ENCODE measurements around the gene HERC2. TPM values are rescaled to one million over a fixed set of nuclear protein-coding genes. Genes with fewer than 3 reads are reported as not detected.

The HERC2 gene
- total and polyA plus RNA-seq, 2 of the 8 experiments (the other 6 are each of a cell fraction or from before 2014, with no cell fraction given), result 83.0 to 88.7 TPM

DNA sequence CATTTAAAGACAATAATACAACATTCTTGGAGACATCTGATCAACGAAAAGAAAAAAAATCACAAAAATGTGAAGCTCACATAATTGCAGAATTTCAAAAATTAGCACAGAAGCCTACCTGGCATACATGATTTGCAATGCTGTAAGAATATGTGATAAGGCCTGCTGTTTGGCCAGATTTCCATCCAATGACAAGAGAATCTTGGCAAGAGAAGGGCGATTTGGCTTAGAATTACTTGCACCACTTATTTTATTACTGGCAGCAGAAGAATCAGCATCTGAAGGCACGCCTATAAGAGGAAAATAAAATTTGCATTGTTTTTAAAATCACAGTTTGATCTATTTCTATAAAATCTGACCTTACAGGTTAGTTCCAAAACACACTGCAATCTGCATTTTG is 152.6 kb downstream of the HERC2 start:
- H3K79me1 ChIP-seq (ENCODE audit: low read depth, low read length), result no peaks in the 10 kb centered on the region
- H2BK15ac ChIP-seq (ENCODE audit: low read length), result no peak overlapping the region
- no peak overlapping the region for H2BK12ac ChIP-seq (ENCODE audit: low read depth, low read length)
- H3K23me2 ChIP-seq (ENCODE audit: low read depth, low read length), result no peaks in the 10 kb centered on the region
- H3K4me3 ChIP-seq (ENCODE audit: extremely low read depth in 1 of 4, insufficient read depth in 2 of 4, low read depth in 3 of 4, low read length in 4 of 4), result no peak overlapping the region
- no peak for FAIRE-seq
- peaks cover 0 to 2% of the 10 kb centered on the region in 2 experiments; a peak in 2 of 4 replicates for H3K79me2 ChIP-seq (ENCODE audit: control insufficient read depth in 1 of 2, insufficient read depth in 2 of 2, low read length in 2 of 2)
- no peaks in the 10 kb centered on the region for H3K27me3 ChIP-seq (replicated peaks in 1 of 4; ENCODE audit: control insufficient read depth in 3 of 4, extremely low read depth in 1 of 4, insufficient read depth in 3 of 4, low read length in 3 of 4)
- H3K14ac ChIP-seq (ENCODE audit: insufficient read length), result no peak overlapping the region
- H3K23ac ChIP-seq (ENCODE audit: insufficient read length), result no peak overlapping the region
- H2BK20ac ChIP-seq (ENCODE audit: low read length), result no peak overlapping the region
- no peak overlapping the region for H3K9ac ChIP-seq (replicated peaks in 1 of 4; ENCODE audit: extremely low read depth in 1 of 4, low read depth in 3 of 4, low read length in 3 of 4)
- H3K4me1 ChIP-seq (replicated peaks in 1 of 4; ENCODE audit: control insufficient read depth in 3 of 4, insufficient read depth in 4 of 4, low read length in 3 of 4), result peaks cover 0 to 3% (median 0%) of the 10 kb centered on the region in 4 experiments; a peak in 1 of 7 replicates
- no peak overlapping the region for H2AFZ ChIP-seq (ENCODE audit: low read length)
- WGBS, 2 experiments (ENCODE audit: extremely low coverage in 1 of 2, insufficient coverage in 1 of 2, insufficient read length in 1 of 2, insufficient replicate concordance in 2 of 2, low coverage in 1 of 2, low lambda C conversion rate in 2 of 2, missing lambda C conversion rate in 1 of 2), result 90% methylated on average over 3 of the region's 3 CpGs; no CpG with 5 or more reads in 1 of the 2 experiments
- H3K27ac ChIP-seq (ENCODE audit: low read depth, low read length), result no peak overlapping the region
- TF ChIP-seq, protein P1, sequence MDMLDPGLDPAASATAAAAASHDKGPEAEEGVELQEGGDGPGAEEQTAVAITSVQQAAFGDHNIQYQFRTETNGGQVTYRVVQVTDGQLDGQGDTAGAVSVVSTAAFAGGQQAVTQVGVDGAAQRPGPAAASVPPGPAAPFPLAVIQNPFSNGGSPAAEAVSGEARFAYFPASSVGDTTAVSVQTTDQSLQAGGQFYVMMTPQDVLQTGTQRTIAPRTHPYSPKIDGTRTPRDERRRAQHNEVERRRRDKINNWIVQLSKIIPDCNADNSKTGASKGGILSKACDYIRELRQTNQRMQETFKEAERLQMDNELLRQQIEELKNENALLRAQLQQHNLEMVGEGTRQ (IDR thresholded peaks at IDR 0.05; ENCODE audit: low read length), result no peak
- TF ChIP-seq HDAC6 (IDR thresholded peaks at IDR 0.05; ENCODE audit: low read depth, low read length) (no peak), TEAD4 (IDR thresholded peaks at IDR 0.05; ENCODE audit: low read depth, low read length) (no peak), POLR2A (IDR thresholded peaks at IDR 0.05; ENCODE audit: control extremely low read depth in 1 of 2, low read depth in 2 of 2, low read length in 2 of 2) (no peak), NANOG (IDR thresholded peaks at IDR 0.05; ENCODE audit: insufficient read depth, low read depth, low read length, poor library complexity, severe bottlenecking) (no peak), SP4 (IDR thresholded peaks at IDR 0.05; ENCODE audit: low read length) (no peak), PHF8 (conservative IDR thresholded peaks at IDR 0.05; ENCODE audit: low read depth, low read length) (no peak), TAF1 (IDR thresholded peaks at IDR 0.05; ENCODE audit: low read depth, low read length) (no peak), RAD21 (IDR thresholded peaks at IDR 0.05 in 1 of 2, conservative IDR thresholded peaks at IDR 0.05 in 1 of 2; ENCODE audit: low read depth in 2 of 2, low read length in 2 of 2) (no peak), RBBP5 (IDR thresholded peaks at IDR 0.05; ENCODE audit: borderline replicate concordance, low read depth, low read length) (no peak), HDAC2 (IDR thresholded peaks at IDR 0.05; ENCODE audit: borderline replicate concordance in 1 of 2, low read depth in 2 of 2, low read length in 2 of 2) (no peak), TAF7 (optimal IDR thresholded peaks at IDR 0.05; ENCODE audit: borderline replicate concordance, low read depth, low read length) (no peak), CREB1 (IDR thresholded peaks at IDR 0.05) (no peak)
- H3K9me3 ChIP-seq (ENCODE audit: insufficient read depth in 2 of 2, low read depth in 1 of 2, low read length in 1 of 2), result no peaks in the 10 kb centered on the region
- CTCF ChIA-PET (ENCODE audit: partially characterized antibody), result interaction anchor here (1.1 kb wide), 1 partner anchor 10 kb away, joined by 3 read pairs; no protein-coding TSS in a partner anchor
- no peak overlapping the region for H4K91ac ChIP-seq (replicated peaks; ENCODE audit: insufficient read length, low read length)
- no peak overlapping the region for H3K4ac ChIP-seq (replicated peaks; ENCODE audit: insufficient read length, low read depth, low read length)
- no peak overlapping the region for H4K8ac ChIP-seq (ENCODE audit: extremely low read depth, insufficient read depth, low read length)
- no peak overlapping the region for H3K4me2 ChIP-seq (ENCODE audit: insufficient read depth in 1 of 2, low read depth in 2 of 2, low read length in 2 of 2)
- H2BK120ac ChIP-seq (replicated peaks; ENCODE audit: low read depth, low read length), result no peak overlapping the region
- H4K5ac ChIP-seq (ENCODE audit: insufficient read length, low read depth, low read length), result no peak overlapping the region
- H3K18ac ChIP-seq (ENCODE audit: extremely low read depth, low read length), result no peak overlapping the region
- no peaks in the 10 kb centered on the region for H4K20me1 ChIP-seq (replicated peaks in 1 of 2; ENCODE audit: control insufficient read depth in 1 of 2, insufficient read depth in 2 of 2, low read length in 2 of 2)
- POLR2A ChIA-PET (ENCODE audit: partially characterized antibody), result no interaction called here
- H2AK5ac ChIP-seq (ENCODE audit: low read depth, low read length), result no peak overlapping the region
- no peak overlapping the region for H2BK5ac ChIP-seq (ENCODE audit: low read depth, low read length)
- DNase-seq (ENCODE audit: low read depth in 1 of 2, low spot score in 2 of 2), result no peak
- peaks cover 10 to 41% (median 31%) of the 10 kb centered on the region in 4 experiments for H3K36me3 ChIP-seq (ENCODE audit: control insufficient read depth in 2 of 4, insufficient read depth in 4 of 4, low read length in 3 of 4)
- no peak overlapping the region for H3K56ac ChIP-seq (replicated peaks; ENCODE audit: insufficient read length, low read depth, low read length)
